ENCODE measurements around the gene MYH11.

The MYH11 gene

GRCh38 chr16:15807603-15808009, 49.2 kb downstream of the MYH11 start:
- TF ChIP-seq, protein P1, sequence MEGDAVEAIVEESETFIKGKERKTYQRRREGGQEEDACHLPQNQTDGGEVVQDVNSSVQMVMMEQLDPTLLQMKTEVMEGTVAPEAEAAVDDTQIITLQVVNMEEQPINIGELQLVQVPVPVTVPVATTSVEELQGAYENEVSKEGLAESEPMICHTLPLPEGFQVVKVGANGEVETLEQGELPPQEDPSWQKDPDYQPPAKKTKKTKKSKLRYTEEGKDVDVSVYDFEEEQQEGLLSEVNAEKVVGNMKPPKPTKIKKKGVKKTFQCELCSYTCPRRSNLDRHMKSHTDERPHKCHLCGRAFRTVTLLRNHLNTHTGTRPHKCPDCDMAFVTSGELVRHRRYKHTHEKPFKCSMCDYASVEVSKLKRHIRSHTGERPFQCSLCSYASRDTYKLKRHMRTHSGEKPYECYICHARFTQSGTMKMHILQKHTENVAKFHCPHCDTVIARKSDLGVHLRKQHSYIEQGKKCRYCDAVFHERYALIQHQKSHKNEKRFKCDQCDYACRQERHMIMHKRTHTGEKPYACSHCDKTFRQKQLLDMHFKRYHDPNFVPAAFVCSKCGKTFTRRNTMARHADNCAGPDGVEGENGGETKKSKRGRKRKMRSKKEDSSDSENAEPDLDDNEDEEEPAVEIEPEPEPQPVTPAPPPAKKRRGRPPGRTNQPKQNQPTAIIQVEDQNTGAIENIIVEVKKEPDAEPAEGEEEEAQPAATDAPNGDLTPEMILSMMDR (IDR thresholded peaks at IDR 0.05; ENCODE audit: control insufficient read depth, insufficient read depth, low read depth, low read length, missing control alignments) = no peak
- no peak overlapping the region for H3K4me3 ChIP-seq (ENCODE audit: control insufficient read depth, low read depth, low read length)
- DNase-seq (ENCODE audit: low read depth) = no peak

DNA sequence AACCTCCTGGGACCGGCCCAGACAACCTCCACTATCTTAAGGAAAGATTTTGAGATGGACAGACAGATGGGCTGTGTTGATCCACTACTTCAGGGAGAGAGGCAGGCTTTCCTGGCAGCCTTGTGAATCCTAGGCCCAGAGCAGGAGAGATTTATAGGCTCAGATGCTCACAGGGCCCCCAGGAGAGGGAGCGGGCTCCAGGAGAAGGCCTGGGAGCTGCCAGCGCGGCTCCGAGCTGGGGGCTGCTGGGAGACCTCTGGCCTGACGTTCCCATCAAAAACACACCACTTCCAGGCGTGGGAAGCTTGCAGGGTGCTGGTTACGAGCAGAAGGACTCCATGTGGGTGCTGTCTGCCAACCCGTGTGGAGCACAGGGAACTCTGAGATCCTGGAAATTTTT, 53.2 kb downstream of the MYH11 start:
- TF ChIP-seq, protein P1 (IDR thresholded peaks at IDR 0.05; ENCODE audit: control insufficient read depth, insufficient read depth, low read depth, low read length, missing control alignments) = no peak
- H3K4me3 ChIP-seq (ENCODE audit: control insufficient read depth, low read depth, low read length) = no peak overlapping the region
- no peak for DNase-seq (ENCODE audit: low read depth)

DNA sequence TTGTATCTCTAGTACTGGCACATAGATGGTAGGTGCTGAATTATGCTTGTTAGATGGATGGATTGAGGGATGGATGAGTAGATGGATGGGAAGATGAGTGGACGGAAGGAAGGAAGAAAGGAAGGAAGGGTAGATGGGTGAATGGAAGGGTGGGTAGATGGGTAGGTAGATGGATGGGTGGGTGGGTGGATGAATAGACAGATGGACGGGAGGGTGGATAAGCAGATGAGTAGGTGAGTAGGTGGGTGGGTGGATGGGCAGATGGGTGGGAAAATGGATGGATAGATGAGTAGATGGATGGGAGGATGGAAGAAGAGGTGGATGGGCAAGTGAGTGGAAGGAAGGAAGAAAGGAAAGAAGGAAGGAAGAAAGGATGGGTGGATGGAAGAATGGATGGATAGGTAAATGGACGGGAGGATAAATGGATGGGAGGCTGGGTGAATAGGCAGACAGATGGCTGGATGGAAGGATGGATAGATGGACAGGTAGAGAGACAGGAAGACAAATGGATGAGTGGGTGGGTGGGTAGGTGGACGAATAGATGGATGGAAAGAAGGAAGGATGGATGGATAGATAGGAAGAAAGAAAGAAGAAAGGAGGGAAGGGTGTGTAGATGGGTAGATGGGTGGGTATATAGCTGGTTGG, 56.9 kb downstream of the MYH11 start:
- TF ChIP-seq, protein P1 (IDR thresholded peaks at IDR 0.05; ENCODE audit: control insufficient read depth, insufficient read depth, low read depth, low read length, missing control alignments) = no peak
- no peak for DNase-seq (ENCODE audit: low read depth)

DNA sequence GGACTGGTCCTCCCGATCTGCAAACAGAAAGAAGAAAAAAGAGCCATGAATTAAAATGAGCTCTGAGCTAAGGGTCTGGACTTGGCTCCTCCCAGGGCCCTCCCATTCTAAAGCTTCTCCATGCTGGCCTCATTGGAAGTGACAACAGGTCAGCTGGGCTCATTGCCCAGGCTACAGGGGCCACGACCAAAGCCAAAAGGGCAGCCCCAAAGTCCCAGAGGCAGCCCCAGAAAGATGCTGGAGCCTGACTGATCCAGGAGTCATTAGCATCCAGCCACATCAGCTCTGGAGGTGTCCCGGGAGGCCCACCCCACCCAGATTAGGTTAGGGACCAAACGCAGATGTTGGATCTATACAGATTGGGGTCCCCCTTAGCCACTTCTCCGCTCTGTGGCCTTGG, 58.2 kb downstream of the MYH11 start:
- no peak overlapping the region for H3K4me3 ChIP-seq (ENCODE audit: control insufficient read depth, low read depth, low read length)
- TF ChIP-seq, protein P1 (IDR thresholded peaks at IDR 0.05; ENCODE audit: control insufficient read depth, insufficient read depth, low read depth, low read length, missing control alignments) = no peak
- DNase-seq (ENCODE audit: low read depth) = no peak

More for the DNA sequence above, 56.9 kb downstream of the MYH11 start:
- no peak overlapping the region for H3K4me3 ChIP-seq (ENCODE audit: control insufficient read depth, low read depth, low read length)

DNA sequence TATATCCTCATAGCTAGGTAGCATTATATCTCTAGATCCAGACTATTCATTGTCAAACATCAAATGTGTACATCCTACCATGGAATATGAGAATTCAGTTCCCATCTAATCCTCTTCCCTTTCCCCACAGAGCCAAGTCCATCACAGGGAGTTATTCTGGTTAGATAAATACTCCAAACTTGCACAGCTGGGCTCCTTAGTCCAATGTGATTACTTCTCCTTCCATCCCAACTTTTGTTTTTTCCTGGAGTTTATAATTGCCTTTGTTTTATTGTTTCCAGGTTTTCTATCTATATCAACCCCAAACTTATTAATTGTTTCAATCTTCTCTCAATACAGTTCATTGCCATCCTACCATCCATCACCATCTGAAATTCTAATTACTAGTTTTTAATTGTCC, 59.9 kb downstream of the MYH11 start:
- no peak overlapping the region for H3K4me3 ChIP-seq (ENCODE audit: control insufficient read depth, low read depth, low read length)
- TF ChIP-seq, protein P1 (IDR thresholded peaks at IDR 0.05; ENCODE audit: control insufficient read depth, insufficient read depth, low read depth, low read length, missing control alignments) = no peak
- DNase-seq (ENCODE audit: low read depth) = no peak

- DNase-seq (ENCODE audit: low read depth) = no peak
- no peak overlapping the region for H3K4me3 ChIP-seq (ENCODE audit: control insufficient read depth, low read depth, low read length)
- TF ChIP-seq, protein P1 (IDR thresholded peaks at IDR 0.05; ENCODE audit: control insufficient read depth, insufficient read depth, low read depth, low read length, missing control alignments) = no peak
Observed at GRCh38 chr16:15795615-15796014, 61.2 kb downstream of the MYH11 start.

All from AG09309 (cell line).